H1 (cell line): ENCODE data around the gene DPP3. TPM values are rescaled to one million over a fixed set of nuclear protein-coding genes. Genes with fewer than 3 reads are reported as not detected.

Source experiments
- CTCF ChIA-PET: fragments of 300-600 bp; sonication (Branson Sonifier 250); formaldehyde crosslinking; loops from one replicate; lab custom pipeline; 2021; ENCODE audit not compliant: partially characterized antibody; lab: Charles Lee
- POLR2A ChIA-PET: fragments of 300-600 bp; sonication (Branson Sonifier 250); formaldehyde crosslinking; loops from one replicate; lab custom pipeline; 2021; ENCODE audit warnings: inconsistent platforms; ENCODE audit not compliant: partially characterized antibody; lab: Charles Lee
- DNase-seq, 2 experiments: peaks; one replicate each; pipeline versions ENCODE4 v3.0.0 to v3.0.0-alpha.2; 2010 to 2022; ENCODE audit warnings: low spot score in 2 of 2, low read depth in 1 of 2, mixed read lengths in 1 of 2
- FAIRE-seq: peaks from 2 replicates; lab custom pipeline; 2011; peaks lifted over from hg19 to GRCh38; lab: Jason Lieb, UNC
- H2AFZ ChIP-seq: 2 replicates; pipeline ENCODE4 v1.8.1; 2012; ENCODE audit warnings: low read length, inconsistent platforms
- H2AK5ac ChIP-seq: 2 replicates; pipeline ENCODE4 v1.6.1; 2013; ENCODE audit warnings: low read depth, low read length
- H2BK120ac ChIP-seq: replicated peaks from 2 replicates; pipeline ENCODE3; 2013; ENCODE audit warnings: low read depth, low read length, inconsistent platforms
- H2BK12ac ChIP-seq: 2 replicates; pipeline ENCODE4 v1.6.1; 2013; ENCODE audit warnings: low read depth, low read length
- H2BK15ac ChIP-seq: 2 replicates; pipeline ENCODE4 v1.6.1; 2013; ENCODE audit warnings: low read length
- H2BK20ac ChIP-seq: 2 replicates; pipeline ENCODE4 v1.6.1; 2013; ENCODE audit warnings: low read length
- H2BK5ac ChIP-seq: 2 replicates; pipeline ENCODE4 v1.6.1; 2013; ENCODE audit warnings: low read depth, low read length
- H3K14ac ChIP-seq: 2 replicates; pipeline ENCODE4 v1.6.1; 2013; ENCODE audit warnings: inconsistent platforms; ENCODE audit not compliant: insufficient read length
- H3K18ac ChIP-seq: 2 replicates; pipeline ENCODE4 v1.6.1; 2013; ENCODE audit warnings: low read length; ENCODE audit errors: extremely low read depth
- H3K23ac ChIP-seq: 2 replicates; pipeline ENCODE4 v1.6.1; 2013; ENCODE audit warnings: inconsistent platforms; ENCODE audit not compliant: insufficient read length
- H3K23me2 ChIP-seq: 2 replicates; pipeline ENCODE4 v1.6.1; 2013; ENCODE audit warnings: low read depth, low read length
- H3K27ac ChIP-seq: 2 replicates; pipeline ENCODE4 v1.6.1; 2011; ENCODE audit warnings: low read depth, low read length, inconsistent platforms
- H3K27me3 ChIP-seq, 4 experiments: replicated peaks in 1 of 4; 1 replicate in 1 of 4; 2 replicates in 3 of 4; pipeline versions ENCODE4 v1.6.1 to v1.8.1; 2011 to 2013; ENCODE audit warnings: low read length in 3 of 4, mild to moderate bottlenecking in 3 of 4, inconsistent platforms in 2 of 4, mixed read lengths in 2 of 4, moderate library complexity in 1 of 4; ENCODE audit not compliant: control insufficient read depth in 3 of 4, insufficient read depth in 3 of 4; ENCODE audit errors: extremely low read depth in 1 of 4
- H3K36me3 ChIP-seq, 4 experiments: 2 replicates each; pipeline versions ENCODE4 v1.6.1 to v1.8.1; 2011 to 2013; ENCODE audit warnings: mild to moderate bottlenecking in 4 of 4, low read length in 3 of 4, moderate library complexity in 2 of 4, control low read depth in 1 of 4, inconsistent platforms in 1 of 4; ENCODE audit not compliant: insufficient read depth in 4 of 4, control insufficient read depth in 2 of 4
- H3K4ac ChIP-seq: replicated peaks from 2 replicates; pipeline ENCODE3; 2013; ENCODE audit warnings: low read length, low read depth, mixed read lengths, inconsistent platforms; ENCODE audit not compliant: insufficient read length
- H3K4me1 ChIP-seq, 4 experiments: replicated peaks in 1 of 4; 1 replicate in 1 of 4; 2 replicates in 3 of 4; pipeline versions ENCODE4 v1.6.1 to v1.8.1; 2011 to 2013; ENCODE audit warnings: low read length in 3 of 4, inconsistent platforms in 2 of 4, mixed read lengths in 1 of 4; ENCODE audit not compliant: insufficient read depth in 4 of 4, control insufficient read depth in 3 of 4
- H3K4me2 ChIP-seq, 2 experiments: 2 replicates each; pipeline versions ENCODE4 v1.6.1 to v1.8.1; 2011 to 2013; ENCODE audit warnings: low read depth in 2 of 2, low read length in 2 of 2, control low read depth in 1 of 2, inconsistent platforms in 1 of 2, mild to moderate bottlenecking in 1 of 2; ENCODE audit not compliant: insufficient read depth in 1 of 2
- H3K4me3 ChIP-seq, 4 experiments: fragments of 200-600, 300-600 bp in 1 of 4; sonication (generic), shearing (Covaris generic), sonication (Bioruptor Twin) in 1 of 4; 2 replicates each; pipeline versions ENCODE4 v1.5.1 to v1.8.1; 2011 to 2016; ENCODE audit warnings: low read length in 4 of 4, low read depth in 3 of 4, control low read depth in 2 of 4, inconsistent platforms in 2 of 4, mild to moderate bottlenecking in 2 of 4, mixed read lengths in 1 of 4, moderate library complexity in 1 of 4; ENCODE audit not compliant: insufficient read depth in 2 of 4; ENCODE audit errors: extremely low read depth in 1 of 4
- H3K56ac ChIP-seq: replicated peaks from 2 replicates; pipeline ENCODE3; 2013; ENCODE audit warnings: low read depth, mild to moderate bottlenecking, mixed read lengths, low read length, inconsistent platforms; ENCODE audit not compliant: insufficient read length
- H3K79me1 ChIP-seq: 2 replicates; pipeline ENCODE4 v1.6.1; 2013; ENCODE audit warnings: low read depth, low read length, control low read depth
- H3K79me2 ChIP-seq, 2 experiments: 2 replicates each; pipeline versions ENCODE4 v1.6.1 to v1.8.1; 2012 to 2013; ENCODE audit warnings: low read length in 2 of 2, mild to moderate bottlenecking in 2 of 2, inconsistent platforms in 1 of 2; ENCODE audit not compliant: insufficient read depth in 2 of 2, control insufficient read depth in 1 of 2
- H3K9ac ChIP-seq, 4 experiments: replicated peaks in 1 of 4; 1 replicate in 1 of 4; 2 replicates in 3 of 4; pipeline versions ENCODE4 v1.6.1 to v1.8.1; 2011 to 2013; ENCODE audit warnings: low read depth in 3 of 4, low read length in 3 of 4, control low read depth in 2 of 4, mild to moderate bottlenecking in 2 of 4, moderate library complexity in 2 of 4, inconsistent platforms in 1 of 4; ENCODE audit errors: extremely low read depth in 1 of 4
- H3K9me3 ChIP-seq, 2 experiments: 2 replicates each; pipeline versions ENCODE4 v1.6.1 to v1.8.1; 2012 to 2013; ENCODE audit warnings: mild to moderate bottlenecking in 2 of 2, moderate library complexity in 2 of 2, control low read depth in 1 of 2, inconsistent platforms in 1 of 2, low read depth in 1 of 2, low read length in 1 of 2, mixed read lengths in 1 of 2; ENCODE audit not compliant: insufficient read depth in 2 of 2
- H4K20me1 ChIP-seq, 2 experiments: replicated peaks in 1 of 2; 2 replicates each; pipeline versions ENCODE3 to v1.8.1; 2011 to 2013; ENCODE audit warnings: inconsistent platforms in 2 of 2, low read length in 2 of 2, mild to moderate bottlenecking in 1 of 2; ENCODE audit not compliant: insufficient read depth in 2 of 2, control insufficient read depth in 1 of 2
- H4K5ac ChIP-seq: 2 replicates; pipeline ENCODE4 v1.6.1; 2013; ENCODE audit warnings: low read length, low read depth, mixed read lengths, inconsistent platforms; ENCODE audit not compliant: insufficient read length
- H4K8ac ChIP-seq: 2 replicates; pipeline ENCODE4 v1.8.0; 2013; ENCODE audit warnings: mild to moderate bottlenecking, moderate library complexity, low read length, inconsistent platforms; ENCODE audit not compliant: insufficient read depth; ENCODE audit errors: extremely low read depth
- H4K91ac ChIP-seq: replicated peaks from 2 replicates; pipeline ENCODE3; 2013; ENCODE audit warnings: low read length, mixed read lengths, inconsistent platforms; ENCODE audit not compliant: insufficient read length
- BACH1 ChIP-seq: IDR thresholded peaks from 2 replicates; pipeline ENCODE4 v1.6.1; 2012; ENCODE audit warnings: low read length, improper control_type of control experiment
- BCL11A ChIP-seq, 2 experiments: IDR thresholded peaks; one replicate each; pipeline ENCODE4 v1.6.1; 2011; ENCODE audit warnings: low read depth in 2 of 2, low read length in 2 of 2, mild to moderate bottlenecking in 2 of 2
- GABPA ChIP-seq: IDR thresholded peaks from 2 replicates; pipeline ENCODE4 v1.6.1; 2011; ENCODE audit warnings: mild to moderate bottlenecking, low read length, moderate library complexity, borderline replicate concordance; ENCODE audit not compliant: insufficient read depth
- HDAC6 ChIP-seq: IDR thresholded peaks from one replicate; pipeline ENCODE4 v1.7.1; 2012; ENCODE audit warnings: low read depth, mild to moderate bottlenecking, inconsistent platforms, low read length, moderate library complexity
- KDM4A ChIP-seq: IDR thresholded peaks from one replicate; pipeline ENCODE4 v1.7.1; 2012; ENCODE audit warnings: low read depth, mild to moderate bottlenecking, moderate library complexity, low read length, inconsistent platforms; ENCODE audit not compliant: severe bottlenecking
- KDM5A ChIP-seq: fragments of 200-600 bp; IDR thresholded peaks from 2 replicates; pipeline ENCODE4 v1.7.1; 2012; ENCODE audit warnings: mild to moderate bottlenecking, low read length, inconsistent platforms, mixed read lengths
- MAFK ChIP-seq: IDR thresholded peaks from 2 replicates; pipeline ENCODE4 v1.6.1; 2012; ENCODE audit warnings: low read depth, mild to moderate bottlenecking, improper control_type of control experiment, low read length
- NANOG ChIP-seq: IDR thresholded peaks from 2 replicates; pipeline ENCODE4 v1.6.1; 2011; ENCODE audit warnings: low read length, low read depth, mild to moderate bottlenecking, inconsistent platforms; ENCODE audit not compliant: insufficient read depth, poor library complexity, severe bottlenecking
- POLR2AphosphoS5 ChIP-seq: IDR thresholded peaks from 2 replicates; pipeline ENCODE4 v1.6.1; 2011; ENCODE audit warnings: low read depth, low read length
- RNF2 ChIP-seq: fragments of 200-900, 300-1000 bp; sonication (generic); IDR thresholded peaks from 2 replicates; pipeline ENCODE4 v1.7.1; 2016; ENCODE audit warnings: borderline replicate concordance, low read depth, mild to moderate bottlenecking, antibody characterized with exemption, low read length; ENCODE audit not compliant: poor library complexity, severe bottlenecking; ENCODE audit errors: missing control alignments
- SIX5 ChIP-seq: IDR thresholded peaks from 2 replicates; pipeline ENCODE4 v1.6.1; 2011; ENCODE audit warnings: mild to moderate bottlenecking, low read depth, low read length
- SRF ChIP-seq: IDR thresholded peaks from 2 replicates; pipeline ENCODE4 v1.6.1; 2011; ENCODE audit warnings: mild to moderate bottlenecking, low read depth, low read length, moderate library complexity
- USF2 ChIP-seq: IDR thresholded peaks from 2 replicates; pipeline ENCODE4 v1.6.1; 2011; ENCODE audit warnings: low read length, improper control_type of control experiment
- WGBS, 2 experiments: shearing (Covaris generic) in 1 of 2; methylation state at CpG; one replicate each; pipeline versions ENCODE4 v1.1.6 to v1.1.7; 2013 to 2015; ENCODE audit warnings: low lambda C conversion rate in 2 of 2, mixed read lengths in 2 of 2, inconsistent platforms in 1 of 2, low coverage in 1 of 2, missing lambda C conversion rate in 1 of 2; ENCODE audit not compliant: insufficient replicate concordance in 2 of 2, insufficient coverage in 1 of 2, insufficient read length in 1 of 2; ENCODE audit errors: extremely low coverage in 1 of 2, missing lambda C conversion rate in 1 of 2; 5-methylcytosine and 5-hydroxymethylcytosine counted together
- polyA plus RNA-seq, 7 experiments: library from polyadenylated mRNA; depleted of rRNA in 3 of 7; stranded (reverse) in 5 of 7; unstranded in 2 of 7; fragments of >200 nt in 5 of 7; fragments of 200-250 nt in 2 of 7; gene quantifications; 1 replicate in 5 of 7; 2 replicates in 1 of 7; 4 replicates in 1 of 7; pipeline versions ENCODE4 v1.2.1 to v1.2.3, GENCODE V29; 2011 to 2013; ENCODE audit warnings: missing spikeins in 2 of 7, mixed read lengths in 2 of 7
- total RNA-seq: library from RNA; stranded (reverse); fragmentation: NEBNext Ultra II Directional; extraction: Animal tissue kit (Norgen Biotek cat#: 25700); gene quantifications from 2 replicates; pipeline ENCODE4 v1.2.1, GENCODE V29; 2021

Gene DPP3
- total and polyA plus RNA-seq, 2 of the 8 experiments (the other 6 are each of a cell fraction or from before 2014, with no cell fraction given): 75.1 to 82.7 TPM

- peaks cover 0 to 3% (median under 1%) of the 10 kb centered on the region in 4 experiments; a peak in 3 of 8 replicates for H3K36me3 ChIP-seq
- no peak overlapping the region for H2BK15ac ChIP-seq
- H2BK12ac ChIP-seq: no peak overlapping the region
- TF ChIP-seq HDAC6 (no peak), BCL11A (IDR thresholded peaks at IDR 0.05; ENCODE audit: low read depth in 2 of 2, low read length in 2 of 2) (no peak), USF2 (no peak), BACH1 (no peak), SRF (no peak), MAFK (no peak), KDM5A (no peak), RNF2 (no peak), GABPA (no peak), KDM4A (no peak), NANOG (no peak), POLR2AphosphoS5 (no peak), SIX5 (no peak)
- no peaks in the 10 kb centered on the region for H3K79me2 ChIP-seq
- H3K27me3 ChIP-seq: no peaks in the 10 kb centered on the region
- H4K91ac ChIP-seq: no peak overlapping the region
- H4K20me1 ChIP-seq: no peaks in the 10 kb centered on the region
- no peak overlapping the region for H3K56ac ChIP-seq
- no peak for FAIRE-seq
- no peak overlapping the region for H2AK5ac ChIP-seq
- peaks cover 2% of the 10 kb centered on the region; the same call in 1 of the 2 replicates for H3K79me1 ChIP-seq
- WGBS, 2 experiments: 86% methylated on average over 11 of the region's 11 CpGs; no CpG with 5 or more reads in 1 of the 2 experiments
- peaks cover 0 to 2% (median 0%) of the 10 kb centered on the region in 4 experiments; a peak in 1 of 7 replicates for H3K4me1 ChIP-seq
- ChIA-PET POLR2A (interaction anchor here (0.7 to 7.1 kb wide), 7 partner anchors 9 to 108 kb away, joined by 3 to 30 read pairs (median 4); partner anchors contain the start of genes ACTN3 and ZDHHC24), CTCF (interaction anchor here (1.1 kb wide), 1 partner anchor 16 kb away, joined by 4 read pairs; no protein-coding TSS in a partner anchor)
- no peak overlapping the region for H3K9ac ChIP-seq
- no peak overlapping the region for H4K5ac ChIP-seq
- H3K18ac ChIP-seq: no peak overlapping the region
- H2BK20ac ChIP-seq: no peak overlapping the region
- no peak overlapping the region for H3K4ac ChIP-seq
- no peak overlapping the region for H2AFZ ChIP-seq
- no peaks in the 10 kb centered on the region for H3K23me2 ChIP-seq
- H3K9me3 ChIP-seq: no peaks in the 10 kb centered on the region
- H2BK5ac ChIP-seq: peak overlapping the region; percentile 21; the same call in 1 of the 2 replicates
- no peak overlapping the region for H3K23ac ChIP-seq
- DNase-seq: no peak
- no peak overlapping the region for H3K14ac ChIP-seq
- no peak overlapping the region for H2BK120ac ChIP-seq
- H4K8ac ChIP-seq: no peak overlapping the region
- no peak overlapping the region for H3K27ac ChIP-seq
- H3K4me2 ChIP-seq: no peak overlapping the region
- no peak overlapping the region for H3K4me3 ChIP-seq
Observed at GRCh38 chr11:66531841-66532240, 51.6 kb downstream of the DPP3 start.
